Measurements from ENCODE around the gene NAT8L. TPM values are rescaled to one million over a fixed set of nuclear protein-coding genes. Genes with fewer than 3 reads are reported as not detected.

The NAT8L gene
- total RNA-seq, 1 experiment from 2014 or later = 9.2 TPM

DNA sequence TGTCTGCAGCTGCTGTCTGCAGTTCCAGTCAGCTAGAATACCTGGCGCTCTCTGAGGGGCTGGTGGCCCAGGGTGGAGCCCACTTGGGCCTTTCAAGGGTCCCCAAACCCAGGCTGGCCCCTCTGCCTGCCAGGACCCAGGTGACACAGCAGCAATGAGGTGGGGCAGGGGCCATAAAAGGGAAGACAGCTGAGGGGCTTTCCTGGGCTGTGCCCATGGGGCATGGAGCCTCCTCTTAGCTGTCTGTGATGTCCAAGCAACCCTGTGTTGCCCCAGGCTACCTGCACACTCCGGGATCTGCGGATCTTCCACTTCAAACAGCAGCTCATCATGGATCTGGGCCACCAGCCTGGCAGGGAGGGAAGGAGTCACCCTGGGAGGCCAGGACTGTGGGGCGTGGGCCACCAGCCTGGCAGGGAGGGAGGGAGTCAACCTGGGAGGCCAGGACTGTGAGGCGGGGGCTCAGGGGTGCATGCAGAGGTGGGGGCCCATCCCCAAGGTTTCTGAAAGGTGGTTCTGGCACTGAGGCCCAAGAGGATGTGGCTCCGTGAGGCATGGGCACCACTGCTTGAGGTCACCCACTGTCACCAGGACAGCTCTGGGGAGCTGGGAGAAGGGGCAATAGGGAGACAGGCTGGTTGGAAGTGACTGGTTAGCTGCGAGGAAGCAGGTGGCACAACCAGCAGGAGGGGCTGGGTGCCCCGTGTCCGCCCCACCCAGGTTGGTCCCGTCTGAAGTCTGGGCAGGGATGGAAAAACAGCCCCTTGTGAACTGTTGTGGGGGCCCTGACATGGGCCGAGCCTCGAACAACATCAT is 16.3 kb downstream of the NAT8L start:
- Histone ChIP-seq H3K9me3 (ENCODE audit: control insufficient read depth in 1 of 2, insufficient read depth in 1 of 2, low read depth in 1 of 2, low read length in 2 of 2) (no peaks in the 10 kb centered on the region), H3K27me3 (ENCODE audit: insufficient read depth, low read length) (no peaks in the 10 kb centered on the region), H2AFZ (ENCODE audit: low read depth, low read length, poor library complexity, severe bottlenecking) (no peak overlapping the region), H4K20me1 (ENCODE audit: insufficient read depth) (no peaks in the 10 kb centered on the region), H3K4me3 (replicated peaks in 1 of 2; ENCODE audit: low read depth in 1 of 2, low read length in 2 of 2) (no peak overlapping the region), H3K27ac (ENCODE audit: low read depth, low read length) (no peak overlapping the region), H3K9me2 (ENCODE audit: insufficient read depth) (no peaks in the 10 kb centered on the region), H3K4me2 (ENCODE audit: low read length) (no peak overlapping the region), H3K4me1 (ENCODE audit: control insufficient read depth in 1 of 2, insufficient read depth in 2 of 2, low read length in 2 of 2) (peaks cover 8 to 15% of the 10 kb centered on the region in 2 experiments; a peak in 3 of 4 replicates), H3K36me3 (ENCODE audit: control insufficient read depth in 1 of 2, insufficient read depth in 2 of 2, low read length in 2 of 2) (no peaks in the 10 kb centered on the region), H3K79me2 (ENCODE audit: insufficient read depth, low read length) (no peaks in the 10 kb centered on the region), H3K9ac (ENCODE audit: low read length) (no peak overlapping the region)
- TF ChIP-seq CEBPB (IDR thresholded peaks at IDR 0.05; ENCODE audit: low read depth) (no peak), POLR2AphosphoS5 (IDR thresholded peaks at IDR 0.05; ENCODE audit: low read depth, low read length) (no peak), EZH2phosphoT487 (IDR thresholded peaks at IDR 0.05; ENCODE audit: borderline replicate concordance) (no peak), ELF1 (IDR thresholded peaks at IDR 0.05; ENCODE audit: borderline replicate concordance, low read depth) (no peak), CBX3 (IDR thresholded peaks at IDR 0.05; ENCODE audit: low read depth) (no peak), TCF7L2 (IDR thresholded peaks at IDR 0.05; ENCODE audit: borderline replicate concordance, extremely low read depth, insufficient read depth, insufficient read length) (no peak), YY1 (IDR thresholded peaks at IDR 0.05; ENCODE audit: extremely low read depth, insufficient replicate concordance, low read depth, low read length) (no peak), ZFX (IDR thresholded peaks at IDR 0.05) (no peak)
- no peak for DNase-seq (ENCODE audit: low read depth, low spot score)
- ChIA-PET CTCF (no interaction called here), RAD21 (ENCODE audit: low non-redundant PET in 1 of 2, low total read pairs in 2 of 2, uncharacterized antibody in 2 of 2, unreplicated experiment in 2 of 2) (no interaction called here), POLR2A (no interaction called here)
- intact Hi-C loops (cut with micrococcal nuclease) = no loop called here
- BruUV-seq (replicated peaks) = no TSS peak
- no peak for ATAC-seq
